HFF-Myc (cell line): ENCODE measurements around the gene CLEC16A.

Experiments used
- DNase-seq: peaks from one replicate; pipeline ENCODE4 v3.0.0-alpha.2; 2011; ENCODE audit warnings: low read depth; ENCODE audit errors: extremely low read depth
- H3K4me3 ChIP-seq: replicated peaks from 2 replicates; pipeline ENCODE4 v1.5.1; 2011; ENCODE audit warnings: low read depth, mild to moderate bottlenecking, control low read depth, low read length
- CTCF ChIP-seq: IDR thresholded peaks from 2 replicates; pipeline ENCODE4 v1.5.1; 2012; ENCODE audit warnings: mild to moderate bottlenecking, low read depth, low read length, control low read depth; ENCODE audit errors: missing control alignments

The CLEC16A gene

GRCh38 chr16:11136600-11136999 is 192.2 kb downstream of the CLEC16A start:
- H3K4me3 ChIP-seq, result no peak overlapping the region
- no peak for TF ChIP-seq CTCF
- DNase-seq, result no peak

GRCh38 chr16:11138022-11138768 is 193.8 kb downstream of the CLEC16A start:
- no peak for DNase-seq
- TF ChIP-seq CTCF, result no peak
- H3K4me3 ChIP-seq, result no peak overlapping the region

- no peak for DNase-seq
- no peak for TF ChIP-seq CTCF
- H3K4me3 ChIP-seq, result no peak overlapping the region
Measured at GRCh38 chr16:11138769-11139325, 194.5 kb downstream of the CLEC16A start.

- no peak overlapping the region for H3K4me3 ChIP-seq
- DNase-seq, result no peak
- TF ChIP-seq CTCF, result no peak
Measured at GRCh38 chr16:11139326-11140097, 195.1 kb downstream of the CLEC16A start.

- no peak for TF ChIP-seq CTCF
- no peak overlapping the region for H3K4me3 ChIP-seq
- DNase-seq, result no peak
Measured at GRCh38 chr16:11140098-11140375, 195.7 kb downstream of the CLEC16A start.

- DNase-seq, result no peak
- no peak for TF ChIP-seq CTCF
- no peak overlapping the region for H3K4me3 ChIP-seq
Measured at GRCh38 chr16:11140466-11140865, 196.1 kb downstream of the CLEC16A start.
